ENCODE measurements around the gene RNF213.

RNF213 gene

GRCh38 chr17:80416940-80417293 lies 156.3 kb downstream of the RNF213 start:
- TF ChIP-seq REST (IDR thresholded peaks at IDR 0.05; ENCODE audit: insufficient read depth in 1 of 2, low read depth in 2 of 2, low read length in 2 of 2) = no peak

GRCh38 chr17:80418589-80418988 lies 157.9 kb downstream of the RNF213 start:
- TF ChIP-seq POLR2AphosphoS5 (IDR thresholded peaks at IDR 0.05; ENCODE audit: low read depth, low read length) (no peak), REST (IDR thresholded peaks at IDR 0.05; ENCODE audit: insufficient read depth in 1 of 2, low read depth in 2 of 2, low read length in 2 of 2) (no peak), FOXP2 (optimal IDR thresholded peaks at IDR 0.05; ENCODE audit: borderline replicate concordance, extremely low read depth, extremely low read length, insufficient read depth) (no peak), SIN3A (IDR thresholded peaks at IDR 0.05; ENCODE audit: borderline replicate concordance, insufficient read depth, low read length) (no peak), TAF1 (IDR thresholded peaks at IDR 0.05; ENCODE audit: borderline replicate concordance, insufficient read depth, low read length) (no peak)

GRCh38 chr17:80419255-80419654 lies 158.6 kb downstream of the RNF213 start:
- TF ChIP-seq POLR2AphosphoS5 (IDR thresholded peaks at IDR 0.05; ENCODE audit: low read depth, low read length) (no peak), FOXP2 (optimal IDR thresholded peaks at IDR 0.05; ENCODE audit: borderline replicate concordance, extremely low read depth, extremely low read length, insufficient read depth) (no peak), REST (IDR thresholded peaks at IDR 0.05; ENCODE audit: insufficient read depth in 1 of 2, low read depth in 2 of 2, low read length in 2 of 2) (no peak), TAF1 (IDR thresholded peaks at IDR 0.05; ENCODE audit: borderline replicate concordance, insufficient read depth, low read length) (no peak), SIN3A (IDR thresholded peaks at IDR 0.05; ENCODE audit: borderline replicate concordance, insufficient read depth, low read length) (no peak)

- TF ChIP-seq FOXP2 (optimal IDR thresholded peaks at IDR 0.05; ENCODE audit: borderline replicate concordance, extremely low read depth, extremely low read length, insufficient read depth) = no peak
- no peak for TF ChIP-seq REST (IDR thresholded peaks at IDR 0.05; ENCODE audit: insufficient read depth in 1 of 2, low read depth in 2 of 2, low read length in 2 of 2)
- no peak for TF ChIP-seq POLR2AphosphoS5 (IDR thresholded peaks at IDR 0.05; ENCODE audit: low read depth, low read length)
- TF ChIP-seq TAF1 (IDR thresholded peaks at IDR 0.05; ENCODE audit: borderline replicate concordance, insufficient read depth, low read length) = no peak
- no peak for TF ChIP-seq SIN3A (IDR thresholded peaks at IDR 0.05; ENCODE audit: borderline replicate concordance, insufficient read depth, low read length)
These were observed 160.9 kb downstream of the RNF213 start for GRCh38 chr17:80421381-80422090.

GRCh38 chr17:80422276-80422675 lies 161.6 kb downstream of the RNF213 start:
- TF ChIP-seq POLR2AphosphoS5 (IDR thresholded peaks at IDR 0.05; ENCODE audit: low read depth, low read length) = no peak
- no peak for TF ChIP-seq REST (IDR thresholded peaks at IDR 0.05; ENCODE audit: insufficient read depth in 1 of 2, low read depth in 2 of 2, low read length in 2 of 2)
- no peak for TF ChIP-seq FOXP2 (optimal IDR thresholded peaks at IDR 0.05; ENCODE audit: borderline replicate concordance, extremely low read depth, extremely low read length, insufficient read depth)
- no peak for TF ChIP-seq SIN3A (IDR thresholded peaks at IDR 0.05; ENCODE audit: borderline replicate concordance, insufficient read depth, low read length)
- TF ChIP-seq TAF1 (IDR thresholded peaks at IDR 0.05; ENCODE audit: borderline replicate concordance, insufficient read depth, low read length) = no peak

Measured in PFSK-1 (cell line).